Esophagus (tissue), 2 donors: Measurements from ENCODE around the gene RAB5A. TPM values are rescaled to one million over a fixed set of nuclear protein-coding genes. Genes with fewer than 3 reads are reported as not detected.

ENCODE experiments used
- polyA plus RNA-seq, 2 donors: library from polyadenylated mRNA; stranded (reverse); fragments of 200-250 nt; gene quantifications; one replicate each; pipeline ENCODE4 v1.2.3, GENCODE V29; 2013
- donor health status: healthy with polysubstance abuse.
- donor health status: Bipolar disorder and iron deficiency.

RAB5A gene
- polyA plus RNA-seq, 2 donors, result 34.4 to 66.6 TPM

Other genes with a start within 250 kb of the RAB5A start
- 1 to 10 TPM in 1 of 2 donors, under 1 TPM in 1; 0.11 to 1.7 TPM for gene EFHB, start 12.9 kb upstream of the RAB5A start, polyA plus RNA-seq
- gene PP2D1, start 65.2 kb downstream of the RAB5A start, polyA plus RNA-seq, result not detected
- 10 to 100 TPM; 11.9 to 20.1 TPM for gene KAT2B, start 93.3 kb downstream of the RAB5A start, polyA plus RNA-seq
- gene SGO1, start 239.1 kb downstream of the RAB5A start, polyA plus RNA-seq, result 1 to 10 TPM; 1.8 to 1.9 TPM